Midbrain (tissue), 1 donor: ENCODE results near the gene JAK3.
"Not testable (repeated sequence)": the region's sequence is repeated elsewhere in the genome, so short reads cannot be mapped to it uniquely, and the experiment has no call there.

Experiments used
- DNase-seq: peaks from one replicate; lab custom pipeline; 2025; lab: John Stamatoyannopoulos, UW

The JAK3 gene

DNA sequence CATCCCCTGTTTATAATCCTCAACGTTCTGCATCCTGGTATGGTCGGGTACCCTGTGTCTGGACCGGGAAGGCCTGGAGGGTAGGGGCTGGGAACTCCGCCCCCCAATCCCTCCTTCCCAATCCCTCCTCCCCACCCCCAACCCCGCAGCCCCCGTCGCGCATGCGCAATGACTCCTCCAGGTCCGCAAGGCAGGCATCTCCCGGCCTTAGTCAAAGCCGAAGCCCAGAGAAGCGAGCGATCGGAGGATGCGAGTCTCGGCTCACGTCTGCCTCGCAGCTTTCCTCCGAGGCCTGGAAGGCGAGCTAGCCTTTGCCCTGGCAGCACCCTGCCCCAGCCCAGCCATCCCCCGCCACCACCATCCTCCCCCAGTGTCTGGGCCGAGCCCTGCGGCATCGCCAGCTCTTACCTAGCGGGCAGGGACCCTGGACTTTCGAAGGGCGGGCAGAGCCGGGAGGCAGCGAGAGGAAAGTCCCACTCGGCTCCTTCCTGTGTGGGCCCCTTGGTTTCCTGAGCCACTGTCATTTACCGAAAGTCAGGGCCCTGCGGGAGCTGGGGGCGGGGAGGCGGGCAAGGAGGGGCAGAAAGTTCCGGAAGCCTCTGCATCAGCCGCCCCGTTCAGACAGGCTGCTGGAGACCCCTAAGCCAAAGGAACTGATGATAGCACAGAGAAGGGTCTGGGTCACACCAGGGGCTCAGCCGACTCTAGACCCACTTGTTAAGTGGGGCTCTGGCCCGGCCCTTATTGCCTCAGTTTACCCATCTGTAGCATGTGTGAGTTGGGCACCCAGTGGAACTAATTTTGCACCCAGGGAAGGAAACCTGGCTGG lies at the start of gene JAK3:
Gene JAK3 (minus strand): TSS at position 445 of the 829 bp plus-strand sequence. CDS start 3,565 bp downstream, outside the sequence.
- peak; percentile 40 for DNase-seq

DNA sequence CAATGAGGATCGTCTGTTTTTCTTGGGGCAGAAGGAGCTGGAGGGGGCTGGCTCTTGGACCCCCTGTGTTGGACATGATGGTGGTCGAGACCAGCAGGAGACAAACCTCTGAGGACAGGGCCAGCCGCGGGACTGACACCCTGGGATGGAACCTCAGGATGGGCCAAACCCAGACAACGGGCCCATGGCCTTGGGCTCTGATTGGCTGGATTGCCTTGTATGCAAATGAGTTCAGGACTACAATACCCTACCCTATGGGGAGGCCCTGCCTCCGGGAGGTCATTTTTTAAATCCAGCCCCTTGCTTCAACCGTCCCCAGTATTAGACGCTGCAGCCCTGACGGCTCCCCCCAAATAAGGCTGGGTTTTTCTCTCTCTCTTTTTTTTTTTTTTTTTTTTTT lies 46.0 kb upstream of the JAK3 start:
- DNase-seq, result no peak

DNA sequence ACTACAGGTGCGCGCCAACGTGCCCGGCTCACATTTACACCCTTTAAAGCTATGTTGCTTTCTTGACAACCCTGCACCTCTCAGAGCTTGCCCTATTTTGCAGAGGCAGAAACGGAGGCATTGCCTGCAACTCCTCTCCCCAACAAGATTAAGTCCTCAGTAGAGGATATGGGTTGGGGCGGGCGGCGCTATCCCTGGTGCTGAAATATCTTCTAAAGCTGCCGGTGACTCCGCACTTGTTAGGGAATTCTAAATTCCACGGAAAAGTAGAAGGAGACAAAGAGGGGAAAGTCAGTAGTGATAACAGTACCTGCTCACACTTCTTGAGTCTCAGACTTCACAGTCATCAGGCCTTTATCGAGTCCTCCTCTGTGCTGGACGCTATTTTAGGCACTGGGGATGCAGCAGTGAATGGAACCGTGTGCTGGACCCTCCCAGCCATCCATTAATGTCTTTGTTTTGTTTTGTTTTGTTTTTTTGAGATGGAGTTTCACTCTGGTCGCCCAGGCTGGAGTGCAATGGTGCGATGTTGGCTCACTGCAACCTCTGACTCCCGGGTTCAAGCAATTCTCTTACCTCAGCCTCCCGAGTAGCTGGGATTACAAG lies 41.9 kb upstream of the JAK3 start:
- no peak for DNase-seq

DNA sequence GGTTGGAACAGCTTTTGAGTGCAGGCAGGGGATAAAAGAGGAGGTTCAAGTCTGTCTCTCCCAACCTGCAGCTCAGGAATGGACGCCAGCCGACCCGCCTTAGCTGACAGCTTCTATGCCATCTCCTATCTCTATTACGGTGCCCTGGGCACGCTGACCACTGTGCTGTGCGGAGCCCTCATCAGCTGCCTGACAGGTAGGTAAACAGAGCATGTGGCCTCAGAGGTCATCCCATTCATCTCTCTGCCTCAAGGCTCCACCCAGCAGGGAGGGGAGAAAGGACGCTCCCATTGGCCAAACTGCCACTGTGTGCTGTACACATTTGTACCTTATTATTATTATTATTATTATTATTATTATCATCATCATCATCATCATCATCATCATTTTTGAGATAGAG lies 40.5 kb upstream of the JAK3 start:
- DNase-seq, result no peak

DNA sequence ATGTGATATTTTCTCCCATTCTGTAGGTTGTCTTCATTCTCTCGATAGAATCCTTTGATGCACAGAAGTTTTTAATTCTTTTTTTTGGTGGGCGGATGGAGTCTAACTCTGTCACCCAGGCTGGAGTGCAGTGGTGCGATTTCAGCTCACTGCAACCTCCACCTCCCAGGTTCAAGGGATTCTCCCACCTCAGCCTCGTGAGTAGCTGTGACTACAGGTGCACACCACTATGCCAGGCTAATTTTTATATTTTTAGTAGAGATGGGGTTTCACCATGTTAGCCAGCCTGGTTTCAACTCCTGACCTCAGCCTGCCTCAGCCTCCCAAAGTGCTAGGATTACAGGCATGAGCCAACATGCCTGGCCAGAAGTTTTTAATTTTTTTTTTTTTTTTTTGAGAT lies 39.4 kb upstream of the JAK3 start:
- DNase-seq, result not testable (repeated sequence)

DNA sequence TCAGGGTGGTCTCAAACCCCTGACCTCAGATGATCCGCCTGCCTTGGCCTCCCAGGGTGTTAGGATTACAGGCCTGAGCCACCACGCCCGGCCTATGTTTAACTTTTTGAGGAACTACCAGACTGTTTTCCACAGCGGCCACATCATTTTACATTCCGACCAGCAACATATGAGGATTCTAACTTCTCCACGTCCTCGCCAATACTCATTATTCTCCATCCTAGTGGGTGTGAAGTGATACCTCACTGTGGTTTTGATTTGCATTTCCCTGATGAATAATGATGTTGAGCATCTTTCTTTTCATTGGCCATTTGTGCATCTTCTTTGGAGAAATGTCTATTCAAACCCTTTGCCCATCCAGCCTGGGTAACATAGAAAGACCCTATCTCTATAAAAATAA lies 38.7 kb upstream of the JAK3 start:
- no peak for DNase-seq

DNA sequence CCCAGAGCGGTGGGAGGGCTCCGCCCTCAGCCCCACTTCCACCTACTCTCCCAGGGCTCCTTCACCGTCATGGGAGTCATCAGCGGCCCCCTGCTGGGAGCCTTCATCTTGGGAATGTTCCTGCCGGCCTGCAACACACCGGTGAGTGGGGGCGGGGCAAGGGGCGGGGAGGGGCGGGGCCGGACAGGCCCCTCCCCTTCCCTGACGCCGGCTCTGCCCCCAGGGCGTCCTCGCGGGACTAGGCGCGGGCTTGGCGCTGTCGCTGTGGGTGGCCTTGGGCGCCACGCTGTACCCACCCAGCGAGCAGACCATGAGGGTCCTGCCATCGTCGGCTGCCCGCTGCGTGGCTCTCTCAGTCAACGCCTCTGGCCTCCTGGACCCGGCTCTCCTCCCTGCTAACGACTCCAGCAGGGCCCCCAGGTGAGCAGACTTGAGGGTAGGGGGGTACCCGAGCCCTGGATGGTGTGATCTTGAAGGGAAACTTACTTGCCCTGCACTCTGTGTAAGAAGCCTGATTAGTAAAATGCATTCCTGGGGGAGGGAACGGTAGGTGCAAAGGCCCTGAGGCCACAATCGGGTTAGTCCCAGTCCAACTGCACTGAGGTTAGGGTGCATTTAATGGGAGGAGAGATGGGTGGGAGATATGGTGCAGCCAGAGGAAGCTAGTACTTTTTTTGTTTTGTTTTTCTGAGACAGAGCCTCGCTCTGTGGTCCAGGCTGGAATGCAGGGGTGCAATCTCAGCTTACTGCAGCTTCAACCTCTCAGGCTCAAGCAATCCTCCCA lies 36.0 kb upstream of the JAK3 start:
- no peak for DNase-seq

DNA sequence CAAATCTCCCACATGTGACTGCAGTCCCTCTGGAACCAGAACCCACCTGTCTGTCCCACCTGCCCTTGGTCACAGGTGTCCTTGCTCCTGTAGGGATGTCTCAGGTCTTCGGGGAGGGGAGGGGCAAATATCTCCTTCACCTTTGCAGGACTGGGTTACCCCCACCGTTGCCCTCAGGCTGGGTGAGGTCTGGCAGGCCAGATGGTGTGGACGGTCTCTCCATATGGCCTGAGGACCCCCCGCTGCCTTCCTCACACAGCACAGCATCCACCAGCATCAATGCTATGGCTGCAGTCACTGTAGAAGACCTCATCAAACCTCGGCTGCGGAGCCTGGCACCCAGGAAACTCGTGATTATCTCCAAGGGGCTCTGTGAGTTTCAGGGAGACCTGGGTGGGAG lies 33.9 kb upstream of the JAK3 start:
- DNase-seq, result no peak

DNA sequence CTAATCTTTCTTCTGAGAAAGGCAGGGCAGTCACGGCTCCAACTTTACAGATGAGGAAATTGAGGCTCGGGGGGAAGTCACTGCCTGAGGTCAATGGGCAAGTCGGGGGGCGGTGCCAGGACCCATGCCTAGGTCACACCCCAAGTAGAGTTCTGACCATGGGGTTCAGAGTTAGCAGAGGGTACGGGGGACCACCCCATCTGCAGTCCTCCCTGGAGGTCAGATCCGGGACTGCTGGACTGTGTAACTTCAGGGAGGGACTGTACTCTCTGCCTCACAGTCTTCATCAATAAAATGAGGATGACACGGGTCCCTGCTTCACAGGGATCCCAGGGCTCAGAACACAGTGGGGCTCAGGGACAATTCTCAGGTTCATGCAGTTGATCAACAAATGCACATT lies 31.7 kb upstream of the JAK3 start:
- DNase-seq, result no peak

DNA sequence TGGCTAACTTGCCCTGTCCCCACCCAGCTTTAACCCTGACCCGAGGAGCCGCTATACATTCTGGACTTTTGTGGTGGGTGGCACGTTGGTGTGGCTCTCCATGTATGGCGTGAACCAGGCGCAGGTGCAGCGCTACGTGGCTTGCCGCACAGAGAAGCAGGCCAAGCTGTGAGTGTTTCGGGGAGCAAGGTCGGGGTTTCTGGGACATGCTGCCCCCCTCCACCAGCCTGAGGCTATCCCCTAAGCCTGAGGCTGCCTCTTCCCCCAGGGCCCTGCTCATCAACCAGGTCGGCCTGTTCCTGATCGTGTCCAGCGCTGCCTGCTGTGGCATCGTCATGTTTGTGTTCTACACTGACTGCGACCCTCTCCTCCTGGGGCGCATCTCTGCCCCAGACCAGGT lies 29.9 kb upstream of the JAK3 start:
- no peak for DNase-seq

DNA sequence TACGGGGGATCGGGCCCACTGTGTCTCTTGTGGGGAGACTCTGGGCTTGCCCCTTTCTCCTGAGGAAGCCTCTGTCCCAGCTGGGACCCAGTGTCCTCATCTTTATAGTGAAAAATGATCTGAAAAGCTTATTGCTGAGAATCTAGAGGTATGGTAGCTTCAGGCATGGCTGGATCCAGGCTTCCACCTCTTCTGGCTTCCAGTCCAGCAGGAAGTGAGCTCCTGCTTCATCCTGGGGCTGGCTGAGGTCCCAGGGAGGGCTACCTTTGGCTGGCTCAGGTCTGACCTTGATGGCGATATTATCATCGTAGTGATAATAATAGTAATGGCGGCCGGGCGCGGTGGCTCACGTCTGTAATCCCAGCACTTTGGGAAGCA lies 27.0 kb upstream of the JAK3 start:
- DNase-seq, result no peak

DNA sequence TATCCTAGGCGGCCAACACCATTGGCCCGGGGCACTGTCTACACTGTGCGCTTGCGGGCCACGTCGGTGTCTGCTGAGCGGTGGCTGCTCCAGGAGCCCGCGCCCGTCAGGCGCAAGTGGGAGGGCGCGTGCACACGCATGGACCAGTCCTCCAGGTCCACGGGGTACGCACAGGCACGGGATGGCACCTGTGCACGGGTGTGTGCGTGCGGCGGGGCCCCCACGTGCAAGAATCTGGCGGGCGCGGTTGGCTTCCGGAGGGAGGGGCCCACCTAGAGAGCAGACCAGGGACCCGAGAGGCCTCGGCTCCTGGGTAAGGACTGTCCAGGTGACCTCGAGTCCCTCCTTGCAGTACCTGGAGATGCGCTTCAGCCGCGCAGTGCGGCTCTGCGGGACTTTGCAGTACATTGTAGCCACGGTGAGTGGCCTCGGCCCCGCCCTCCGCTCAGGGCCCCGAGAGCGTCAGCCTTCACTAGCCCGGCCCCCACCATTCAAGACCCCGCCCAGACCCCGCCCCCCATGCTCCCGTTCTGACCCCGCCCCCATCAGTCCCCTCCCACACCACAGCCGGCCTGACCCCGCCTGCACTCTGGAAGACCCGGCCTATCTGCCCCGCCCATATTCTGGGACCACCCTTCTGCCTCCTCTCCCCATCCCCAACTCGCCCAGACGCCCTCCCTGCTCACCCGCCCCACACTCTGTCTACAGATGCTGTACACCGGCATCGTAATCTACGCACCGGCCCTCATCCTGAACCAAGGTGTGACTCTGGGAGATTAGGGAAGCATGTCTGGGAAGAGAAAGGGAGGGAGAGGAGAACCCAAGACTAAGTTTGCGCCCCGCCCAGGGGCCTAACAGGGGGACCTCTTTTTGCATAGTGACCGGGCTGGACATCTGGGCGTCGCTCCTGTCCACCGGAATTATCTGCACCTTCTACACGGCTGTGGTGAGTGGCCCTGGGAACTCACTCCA lies 26.3 kb upstream of the JAK3 start:
- no peak for DNase-seq

DNA sequence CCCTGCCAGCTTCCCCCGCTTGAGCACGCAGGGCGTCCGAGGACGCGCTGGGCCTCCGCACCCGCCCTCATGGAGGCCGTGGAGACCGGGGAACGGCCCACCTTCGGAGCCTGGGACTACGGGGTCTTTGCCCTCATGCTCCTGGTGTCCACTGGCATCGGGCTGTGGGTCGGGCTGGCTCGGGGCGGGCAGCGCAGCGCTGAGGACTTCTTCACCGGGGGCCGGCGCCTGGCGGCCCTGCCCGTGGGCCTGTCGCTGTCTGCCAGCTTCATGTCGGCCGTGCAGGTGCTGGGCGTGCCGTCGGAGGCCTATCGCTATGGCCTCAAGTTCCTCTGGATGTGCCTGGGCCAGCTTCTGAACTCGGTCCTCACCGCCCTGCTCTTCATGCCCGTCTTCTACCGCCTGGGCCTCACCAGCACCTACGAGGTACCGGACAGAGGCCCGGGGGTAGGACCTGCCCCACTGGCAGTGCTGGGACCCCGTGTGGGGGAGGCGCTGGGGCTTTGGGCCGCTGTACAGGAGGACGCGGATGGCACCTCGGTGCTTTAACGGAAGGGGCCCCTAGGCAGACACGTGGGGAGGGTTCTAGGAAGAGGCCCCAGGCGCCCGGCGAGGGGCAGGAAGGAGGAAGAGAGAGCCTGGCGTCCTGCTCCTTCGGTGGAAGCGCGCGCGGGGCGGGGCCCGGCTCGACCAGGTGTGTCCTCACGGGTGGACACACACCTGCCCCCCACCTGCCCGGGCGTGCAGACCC lies 24.6 kb upstream of the JAK3 start:
- no peak for DNase-seq

DNA sequence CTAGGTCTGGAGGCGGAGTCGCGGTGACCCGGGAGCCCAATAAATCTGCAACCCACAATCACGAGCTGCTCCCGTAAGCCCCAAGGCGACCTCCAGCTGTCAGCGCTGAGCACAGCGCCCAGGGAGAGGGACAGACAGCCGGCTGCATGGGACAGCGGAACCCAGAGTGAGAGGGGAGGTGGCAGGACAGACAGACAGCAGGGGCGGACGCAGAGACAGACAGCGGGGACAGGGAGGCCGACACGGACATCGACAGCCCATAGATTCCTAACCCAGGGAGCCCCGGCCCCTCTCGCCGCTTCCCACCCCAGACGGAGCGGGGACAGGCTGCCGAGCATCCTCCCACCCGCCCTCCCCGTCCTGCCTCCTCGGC lies 24.1 kb upstream of the JAK3 start, which contains the start of gene SLC5A5:
Gene SLC5A5 (plus strand): TSS at position 68 of the 373 bp plus-strand sequence. CDS start 375 bp downstream, outside the sequence.
- no peak for DNase-seq

DNA sequence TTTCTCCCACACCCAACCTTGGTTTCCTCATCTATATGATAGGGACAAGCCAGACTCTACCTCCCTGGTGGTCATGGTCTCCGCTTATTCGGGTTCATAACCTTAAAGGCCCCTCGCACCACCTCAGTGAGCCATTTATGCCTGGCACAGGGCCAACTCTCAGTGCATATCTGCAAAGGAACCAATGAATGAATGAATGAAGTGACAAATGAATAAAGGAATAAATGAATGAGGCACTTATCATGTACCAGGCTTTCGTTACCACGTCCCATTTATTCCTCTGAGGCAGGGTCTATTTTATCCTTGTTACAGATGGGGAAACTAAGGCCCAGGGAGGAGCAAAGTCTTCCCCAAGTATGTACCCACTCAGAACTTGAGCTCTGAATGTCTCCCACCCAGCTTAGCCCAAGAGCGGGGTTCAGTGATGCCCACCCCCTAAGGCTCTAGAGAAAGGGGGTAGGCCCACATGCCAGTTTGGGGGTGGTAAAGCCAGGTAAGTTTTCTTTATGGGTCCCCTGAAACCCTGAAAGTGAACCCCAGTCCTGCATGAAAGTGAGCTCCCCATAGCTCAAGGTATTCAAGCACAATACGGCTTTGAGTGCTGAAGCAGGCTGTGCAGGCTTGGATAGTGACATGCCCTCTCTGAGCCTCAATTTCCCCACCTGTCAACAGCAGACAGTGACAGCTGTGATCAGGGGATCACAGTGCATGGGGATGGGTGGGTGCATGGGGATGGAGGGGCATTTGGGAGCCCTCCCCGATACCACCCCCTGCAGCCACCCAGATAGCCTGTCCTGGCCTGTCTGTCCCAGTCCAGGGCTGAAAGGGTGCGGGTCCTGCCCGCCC lies 23.5 kb upstream of the JAK3 start:
- DNase-seq, result no peak

DNA sequence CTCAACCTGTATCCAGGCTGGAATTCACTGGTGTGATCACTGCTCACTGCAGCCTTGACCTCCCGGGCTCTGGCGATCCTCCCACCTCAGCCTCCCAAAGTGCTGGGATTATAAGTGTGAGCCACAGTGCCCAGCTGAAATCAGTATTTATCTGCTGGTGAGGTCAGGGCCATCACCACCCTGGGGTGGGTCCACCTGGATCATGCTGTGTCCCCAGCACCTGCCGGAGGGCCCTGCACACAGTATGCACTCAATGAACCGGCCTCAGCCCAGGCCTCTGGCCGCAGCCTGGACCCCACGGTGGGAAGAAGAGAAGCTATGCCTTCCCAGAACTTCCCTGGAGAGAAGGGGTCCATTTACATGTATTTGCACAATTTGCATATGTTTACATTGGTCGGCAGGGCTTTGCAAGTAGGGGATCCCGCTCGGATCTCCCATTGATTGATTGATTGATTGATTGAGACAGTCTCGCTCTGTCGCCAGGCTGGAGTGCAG lies 21.4 kb upstream of the JAK3 start:
- no peak for DNase-seq

DNA sequence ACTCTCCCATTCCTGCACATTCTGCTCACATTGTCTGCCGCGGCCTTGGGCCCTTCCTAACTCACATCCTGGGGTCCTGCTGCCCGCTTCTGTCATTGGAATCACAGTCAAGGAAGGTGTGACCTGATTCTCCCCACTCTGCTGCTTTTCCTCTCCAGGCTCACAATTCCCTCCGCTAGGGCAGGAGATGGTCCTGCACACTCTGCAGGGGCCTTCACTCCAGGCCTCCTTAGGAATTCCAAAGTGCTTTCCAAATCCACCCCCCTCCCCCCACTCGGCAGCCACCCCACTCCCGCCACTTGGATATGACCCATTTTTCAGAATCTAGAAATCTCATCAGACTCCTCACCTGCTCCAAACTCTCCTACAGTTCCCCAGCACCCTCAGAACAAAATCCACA lies 20.9 kb upstream of the JAK3 start:
- no peak for DNase-seq

DNA sequence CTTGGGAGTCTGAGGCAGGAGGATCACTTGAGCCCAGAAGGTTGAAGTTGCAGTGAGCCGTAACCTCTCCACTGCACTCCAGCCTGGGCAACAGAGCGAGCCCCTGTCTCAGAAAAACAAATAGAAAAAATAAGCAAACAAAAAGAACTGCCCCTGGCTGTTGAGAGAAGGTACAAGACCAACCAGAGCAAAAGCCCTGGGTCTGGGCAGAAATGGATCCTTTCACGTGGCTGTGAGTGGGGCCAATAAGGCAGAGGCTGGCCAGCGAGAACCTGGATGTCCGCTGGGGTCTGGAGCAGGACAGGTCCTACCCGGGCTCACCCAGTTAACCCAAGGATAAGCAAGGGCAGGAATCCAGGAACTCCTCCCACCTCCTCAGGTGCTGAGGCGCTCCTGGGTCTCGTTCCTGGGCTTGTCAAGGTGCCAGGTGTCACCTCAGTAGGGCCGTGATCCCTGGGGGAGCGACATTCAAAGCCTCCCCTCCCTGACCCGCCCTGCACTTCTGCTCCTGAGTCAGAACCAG lies 19.2 kb upstream of the JAK3 start:
- no peak for DNase-seq

DNA sequence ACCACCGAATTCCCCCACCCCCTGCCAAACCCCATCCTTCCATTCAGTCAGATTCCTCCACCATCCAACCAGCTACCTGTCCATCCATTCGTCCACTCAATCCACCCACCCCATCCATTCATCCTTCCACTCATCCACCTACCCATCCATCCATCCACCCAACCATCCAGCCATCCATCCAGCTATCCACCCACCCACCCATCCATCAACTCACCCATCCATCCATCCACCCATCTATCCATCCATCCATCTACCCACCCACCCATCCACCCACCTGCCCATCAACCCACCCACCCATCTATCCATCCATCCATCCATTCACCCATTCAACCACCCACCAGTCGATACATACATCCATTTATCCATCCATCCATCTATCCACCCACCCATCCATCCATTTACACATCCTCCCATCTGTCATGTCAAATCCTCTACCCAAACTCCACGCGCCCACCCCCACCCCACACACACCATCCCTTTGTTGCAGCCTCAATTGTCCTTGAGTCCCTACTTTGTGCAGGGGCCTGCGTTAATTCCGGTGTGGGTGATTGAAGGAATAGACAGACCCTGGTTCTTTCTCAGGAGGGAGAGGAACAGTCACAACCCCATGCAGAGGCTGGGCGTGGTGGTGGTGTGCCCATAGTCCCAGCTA lies 18.7 kb upstream of the JAK3 start:
- no peak for DNase-seq
